Measurements from ENCODE around the gene CNNM3.

The CNNM3 gene

DNA sequence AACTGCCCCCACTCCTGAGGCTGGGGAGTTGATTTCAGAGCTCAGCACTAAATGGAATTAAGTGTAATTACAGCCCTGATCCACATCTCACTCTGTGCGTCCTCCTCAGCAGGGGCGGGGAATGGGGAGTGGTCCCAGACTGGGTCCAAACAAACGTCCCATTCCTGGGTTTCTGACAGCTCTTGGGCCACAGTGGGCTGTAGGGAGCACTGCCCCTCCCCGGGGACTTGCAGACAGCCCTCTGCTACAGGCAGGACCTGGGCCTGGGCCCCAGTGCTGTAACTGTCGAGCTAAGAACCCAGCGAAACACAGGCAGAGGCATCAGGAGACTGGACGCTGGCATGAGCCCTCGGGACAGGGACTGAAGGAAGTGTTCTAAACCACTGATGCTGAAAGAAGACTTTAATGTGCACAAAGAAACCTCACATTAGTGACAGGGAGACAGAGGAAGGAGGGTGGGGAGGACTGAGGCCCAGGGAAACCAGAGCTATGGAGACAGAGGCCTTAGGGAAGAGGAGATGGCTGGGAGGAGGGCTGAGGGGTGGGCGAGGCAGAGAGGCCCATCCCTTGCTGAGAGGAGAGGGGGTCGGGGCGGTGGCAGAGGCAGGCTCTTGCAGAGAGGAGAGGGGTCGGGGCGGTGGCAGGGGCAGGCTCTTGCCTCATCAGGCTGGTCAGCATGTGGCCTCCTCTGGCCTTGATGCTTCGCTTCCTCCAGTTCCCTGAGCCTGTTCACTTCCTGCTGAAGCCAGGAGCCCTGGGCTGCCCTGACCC is 59.6 kb downstream of the CNNM3 start:
- H3K27ac ChIP-seq, result no peak overlapping the region
- TF ChIP-seq ZFX (IDR thresholded peaks at IDR 0.05), result no peak
- TF ChIP-seq, protein P1, sequence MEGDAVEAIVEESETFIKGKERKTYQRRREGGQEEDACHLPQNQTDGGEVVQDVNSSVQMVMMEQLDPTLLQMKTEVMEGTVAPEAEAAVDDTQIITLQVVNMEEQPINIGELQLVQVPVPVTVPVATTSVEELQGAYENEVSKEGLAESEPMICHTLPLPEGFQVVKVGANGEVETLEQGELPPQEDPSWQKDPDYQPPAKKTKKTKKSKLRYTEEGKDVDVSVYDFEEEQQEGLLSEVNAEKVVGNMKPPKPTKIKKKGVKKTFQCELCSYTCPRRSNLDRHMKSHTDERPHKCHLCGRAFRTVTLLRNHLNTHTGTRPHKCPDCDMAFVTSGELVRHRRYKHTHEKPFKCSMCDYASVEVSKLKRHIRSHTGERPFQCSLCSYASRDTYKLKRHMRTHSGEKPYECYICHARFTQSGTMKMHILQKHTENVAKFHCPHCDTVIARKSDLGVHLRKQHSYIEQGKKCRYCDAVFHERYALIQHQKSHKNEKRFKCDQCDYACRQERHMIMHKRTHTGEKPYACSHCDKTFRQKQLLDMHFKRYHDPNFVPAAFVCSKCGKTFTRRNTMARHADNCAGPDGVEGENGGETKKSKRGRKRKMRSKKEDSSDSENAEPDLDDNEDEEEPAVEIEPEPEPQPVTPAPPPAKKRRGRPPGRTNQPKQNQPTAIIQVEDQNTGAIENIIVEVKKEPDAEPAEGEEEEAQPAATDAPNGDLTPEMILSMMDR (conservative IDR thresholded peaks at IDR 0.05), result no peak

DNA sequence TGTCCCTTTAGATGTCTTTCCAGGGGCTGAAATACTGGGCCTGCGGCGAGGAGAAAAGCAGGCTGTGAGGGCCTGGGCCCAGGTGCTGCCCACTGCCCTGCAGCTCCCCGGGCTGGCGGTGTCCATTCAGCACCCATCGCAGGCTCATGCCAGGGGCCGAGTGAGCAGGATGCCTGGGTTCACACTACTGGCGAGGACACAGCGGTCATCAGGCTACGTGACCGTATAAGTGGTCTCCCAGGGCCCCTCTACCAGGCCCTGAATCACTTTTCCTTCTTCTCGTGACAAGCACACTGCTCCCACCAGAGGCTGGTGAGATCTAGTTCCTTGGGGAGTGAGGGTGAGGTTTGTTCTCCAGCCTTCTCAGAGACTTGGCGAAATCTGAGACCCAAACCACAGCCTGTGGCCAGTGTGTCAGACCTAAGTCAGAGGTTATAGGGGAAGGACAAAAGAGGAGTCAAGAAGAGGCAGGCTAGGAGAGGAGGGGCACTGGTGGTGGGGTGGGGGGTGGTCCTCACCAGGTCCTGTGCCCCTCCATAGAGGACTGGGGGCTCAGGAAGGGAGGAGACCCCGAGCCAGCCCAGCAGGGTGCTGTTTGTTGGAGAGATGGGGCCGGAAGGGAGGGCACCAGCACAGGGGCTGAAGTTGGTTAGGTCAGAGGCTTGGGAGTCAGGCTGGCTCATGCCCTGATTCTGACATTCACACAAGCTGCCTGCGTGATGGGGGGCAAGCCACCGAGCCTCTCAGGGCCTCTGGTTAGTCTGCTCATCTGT is 60.4 kb downstream of the CNNM3 start:
- no peak for TF ChIP-seq ZFX (IDR thresholded peaks at IDR 0.05)
- TF ChIP-seq, protein P1 (conservative IDR thresholded peaks at IDR 0.05), result no peak
- no peak overlapping the region for H3K27ac ChIP-seq

- H3K27ac ChIP-seq, result no peak overlapping the region
- no peak for TF ChIP-seq ZFX (IDR thresholded peaks at IDR 0.05)
- TF ChIP-seq, protein P1 (conservative IDR thresholded peaks at IDR 0.05), result no peak
Measured at GRCh38 chr2:96877042-96877451, 61.0 kb downstream of the CNNM3 start.

- TF ChIP-seq, protein P1 (conservative IDR thresholded peaks at IDR 0.05), result no peak
- no peak for TF ChIP-seq ZFX (IDR thresholded peaks at IDR 0.05)
- H3K27ac ChIP-seq, result no peak overlapping the region
Measured at GRCh38 chr2:96877631-96878092, 61.6 kb downstream of the CNNM3 start.

DNA sequence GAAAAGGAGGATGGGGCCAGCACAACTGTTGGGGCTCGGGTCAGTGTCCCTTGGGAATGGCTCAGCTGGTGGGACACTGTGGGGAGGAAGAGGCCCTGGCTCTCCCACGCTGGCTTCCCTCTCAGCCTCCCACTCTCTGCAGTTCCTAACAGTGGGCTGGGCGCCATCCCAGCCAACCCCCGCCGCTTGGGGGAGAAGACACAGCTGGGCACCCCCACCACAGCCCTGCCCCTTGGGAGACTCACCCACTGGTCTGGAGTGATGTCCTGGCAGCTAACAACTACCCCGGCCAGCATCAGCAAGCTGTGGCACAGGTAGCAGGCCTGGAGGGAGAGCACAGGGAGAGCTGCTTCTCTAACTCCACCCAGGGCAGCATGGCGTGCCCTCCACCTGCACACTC is 62.1 kb downstream of the CNNM3 start:
- no peak for TF ChIP-seq ZFX (IDR thresholded peaks at IDR 0.05)
- TF ChIP-seq, protein P1 (conservative IDR thresholded peaks at IDR 0.05), result no peak
- no peak overlapping the region for H3K27ac ChIP-seq

GRCh38 chr2:96878796-96879544 is 62.9 kb downstream of the CNNM3 start:
- TF ChIP-seq, protein P1 (conservative IDR thresholded peaks at IDR 0.05), result no peak
- no peak for TF ChIP-seq ZFX (IDR thresholded peaks at IDR 0.05)
- no peak overlapping the region for H3K27ac ChIP-seq

Data from C4-2B (cell line).